H9 (cell line): Measurements from ENCODE around the gene AMPH. TPM values are rescaled to one million over a fixed set of nuclear protein-coding genes. Genes with fewer than 3 reads are reported as not detected.

ENCODE experiments used
- DNase-seq: peaks from one replicate; pipeline ENCODE4 v3.0.0-alpha.2; 2017
- H2AFZ ChIP-seq: one replicate; pipeline ENCODE4 v1.6.1; 2013; ENCODE audit warnings: mild to moderate bottlenecking, low read length, control low read depth, moderate library complexity
- H2AK5ac ChIP-seq: 2 replicates; pipeline ENCODE4 v1.6.1; 2013; ENCODE audit warnings: low read length, control low read depth, mixed read lengths; ENCODE audit not compliant: insufficient read length
- H2BK120ac ChIP-seq: one replicate; pipeline ENCODE4 v1.6.1; 2013; ENCODE audit warnings: low read depth, mild to moderate bottlenecking, low read length, control low read depth, inconsistent platforms; ENCODE audit not compliant: poor library complexity, severe bottlenecking
- H2BK12ac ChIP-seq: 2 replicates; pipeline ENCODE4 v1.6.1; 2013; ENCODE audit warnings: low read length, control low read depth, mixed read lengths, low read depth; ENCODE audit not compliant: insufficient read length
- H2BK15ac ChIP-seq: 2 replicates; pipeline ENCODE4 v1.6.1; 2013; ENCODE audit warnings: low read depth, low read length, control low read depth
- H2BK20ac ChIP-seq: one replicate; pipeline ENCODE4 v1.6.1; 2013; ENCODE audit warnings: low read depth, mild to moderate bottlenecking, low read length, control low read depth, inconsistent platforms; ENCODE audit not compliant: poor library complexity, severe bottlenecking
- H2BK5ac ChIP-seq: 2 replicates; pipeline ENCODE4 v1.6.1; 2013; ENCODE audit warnings: low read length, control low read depth, mixed read lengths; ENCODE audit not compliant: insufficient read length
- H3K14ac ChIP-seq: 2 replicates; pipeline ENCODE4 v1.6.1; 2013; ENCODE audit warnings: low read length, control low read depth; ENCODE audit not compliant: insufficient read depth
- H3K18ac ChIP-seq: 2 replicates; pipeline ENCODE4 v1.6.1; 2013; ENCODE audit warnings: low read depth, mild to moderate bottlenecking, mixed read lengths, low read length, control low read depth; ENCODE audit not compliant: insufficient read length
- H3K23ac ChIP-seq: 2 replicates; pipeline ENCODE4 v1.6.1; 2013; ENCODE audit warnings: low read length, control low read depth, mixed read lengths, low read depth; ENCODE audit not compliant: insufficient read length
- H3K23me2 ChIP-seq: 2 replicates; pipeline ENCODE4 v1.6.1; 2013; ENCODE audit warnings: low read depth, mild to moderate bottlenecking, mixed read lengths, low read length, control low read depth; ENCODE audit not compliant: insufficient read length, poor library complexity, severe bottlenecking
- H3K27ac ChIP-seq: 2 replicates; pipeline ENCODE4 v1.5.1; 2013; ENCODE audit warnings: low read length, control low read depth, mixed read lengths, low read depth; ENCODE audit not compliant: insufficient read length
- H3K27me3 ChIP-seq: 2 replicates; pipeline ENCODE4 v1.6.1; 2013; ENCODE audit warnings: low read length, control low read depth, inconsistent platforms; ENCODE audit not compliant: insufficient read depth
- H3K4ac ChIP-seq: 2 replicates; pipeline ENCODE4 v1.6.1; 2013; ENCODE audit warnings: low read depth, mild to moderate bottlenecking, control low read depth, inconsistent platforms, low read length, moderate library complexity
- H3K4me1 ChIP-seq: 2 replicates; pipeline ENCODE4 v1.6.1; 2013; ENCODE audit warnings: low read length, control low read depth, inconsistent platforms; ENCODE audit not compliant: insufficient read depth
- H3K4me2 ChIP-seq: 2 replicates; pipeline ENCODE4 v1.6.1; 2013; ENCODE audit warnings: low read length, control low read depth, mixed read lengths; ENCODE audit not compliant: insufficient read length, insufficient read depth
- H3K56ac ChIP-seq: 2 replicates; pipeline ENCODE4 v1.6.1; 2013; ENCODE audit warnings: low read depth, mild to moderate bottlenecking, mixed read lengths, low read length, control low read depth; ENCODE audit not compliant: insufficient read length
- H3K79me1 ChIP-seq: 2 replicates; pipeline ENCODE4 v1.6.1; 2013; ENCODE audit warnings: low read depth, mild to moderate bottlenecking, moderate library complexity, low read length, control low read depth, inconsistent platforms; ENCODE audit not compliant: insufficient read depth, poor library complexity, severe bottlenecking
- H3K79me2 ChIP-seq: 2 replicates; pipeline ENCODE4 v1.6.1; 2013; ENCODE audit warnings: low read length, control low read depth, inconsistent platforms; ENCODE audit not compliant: insufficient read depth
- H3K9ac ChIP-seq: 2 replicates; pipeline ENCODE4 v1.6.1; 2013; ENCODE audit warnings: low read length, control low read depth, mixed read lengths; ENCODE audit not compliant: insufficient read length; ENCODE audit errors: extremely low read depth
- H3K9me3 ChIP-seq: one replicate; pipeline ENCODE4 v1.6.1; 2013; ENCODE audit warnings: low read depth, low read length, inconsistent platforms; ENCODE audit not compliant: control insufficient read depth
- H3T11ph ChIP-seq: one replicate; pipeline ENCODE4 v1.6.1; 2013; ENCODE audit warnings: mild to moderate bottlenecking, low read length, control low read depth, inconsistent platforms
- H4K20me1 ChIP-seq: one replicate; pipeline ENCODE4 v1.6.1; 2013; ENCODE audit not compliant: control insufficient read depth, insufficient read length, insufficient read depth
- H4K5ac ChIP-seq: 2 replicates; pipeline ENCODE4 v1.6.1; 2013; ENCODE audit warnings: low read depth, mild to moderate bottlenecking, mixed read lengths, low read length, control low read depth; ENCODE audit not compliant: insufficient read length
- H4K8ac ChIP-seq: replicated peaks from 2 replicates; pipeline ENCODE4 v1.6.1; 2013; ENCODE audit warnings: low read length, control low read depth, mixed read lengths, low read depth; ENCODE audit not compliant: insufficient read length
- H4K91ac ChIP-seq: 2 replicates; pipeline ENCODE4 v1.6.1; 2013; ENCODE audit warnings: low read depth, mild to moderate bottlenecking, moderate library complexity, mixed read lengths, low read length, control low read depth; ENCODE audit not compliant: insufficient read length
- H3K27ac Mint-ChIP-seq, 3 experiments: 2 replicates in 2 of 3; 3 replicates in 1 of 3; pipeline ENCODE4 v1.8.0; 2020 to 2021; ENCODE audit warnings: mixed read lengths in 3 of 3, mild to moderate bottlenecking in 1 of 3, moderate library complexity in 1 of 3
- H3K27me3 Mint-ChIP-seq: 2 replicates; pipeline ENCODE4 v1.8.0; 2021; ENCODE audit warnings: low read depth, mild to moderate bottlenecking, moderate library complexity, mixed read lengths
- H3K36me3 Mint-ChIP-seq, 3 experiments: 2 replicates in 2 of 3; 3 replicates in 1 of 3; pipeline ENCODE4 v1.8.0; 2020 to 2021; ENCODE audit warnings: low read depth in 3 of 3, mixed read lengths in 3 of 3; ENCODE audit not compliant: insufficient read depth in 1 of 3
- H3K4me1 Mint-ChIP-seq, 2 experiments: 2 replicates each; pipeline ENCODE4 v1.8.0; 2020; ENCODE audit warnings: mixed read lengths in 2 of 2
- H3K4me3 Mint-ChIP-seq, 2 experiments: 2 replicates in 1 of 2; 3 replicates in 1 of 2; pipeline ENCODE4 v1.8.0; 2020 to 2021; ENCODE audit warnings: mild to moderate bottlenecking in 2 of 2, mixed read lengths in 2 of 2, moderate library complexity in 1 of 2
- H3K9me3 Mint-ChIP-seq, 2 experiments: 2 replicates in 1 of 2; 3 replicates in 1 of 2; pipeline ENCODE4 v1.8.0; 2020; ENCODE audit warnings: mild to moderate bottlenecking in 2 of 2, mixed read lengths in 2 of 2, moderate library complexity in 1 of 2
- CTCF ChIP-seq: fragments of 200-600 bp; sonication (generic); conservative IDR thresholded peaks from 3 replicates; pipeline ENCODE4 v1.8.0; 2021; ENCODE audit warnings: antibody characterized with exemption, mild to moderate bottlenecking
- WGBS: extraction: QIAGEN DNeasy Blood & Tissue Kit; methylation state at CpG from one replicate; pipeline ENCODE4 v1.1.7; 2013; ENCODE audit warnings: missing lambda C conversion rate, low lambda C conversion rate, mixed read lengths; ENCODE audit not compliant: insufficient read length; ENCODE audit errors: extremely low coverage; 5-methylcytosine and 5-hydroxymethylcytosine counted together
- total RNA-seq: library from RNA; stranded (reverse); gene quantifications from 2 replicates; pipeline ENCODE4 v1.2.1, GENCODE V29; 2021

AMPH gene
- total RNA-seq, 1 experiment from 2014 or later = 4.8 TPM

- Histone ChIP-seq H2AFZ (no peak overlapping the region), H3K4me1 (no peaks in the 10 kb centered on the region), H2BK12ac (no peak overlapping the region), H3K4me2 (no peak overlapping the region), H3K27me3 (no peaks in the 10 kb centered on the region), H3K23me2 (no peaks in the 10 kb centered on the region), H3K56ac (no peak overlapping the region), H3K14ac (no peak overlapping the region), H3K27ac (no peak overlapping the region), H2BK20ac (no peak overlapping the region), H2BK15ac (no peak overlapping the region), H3T11ph (no peak overlapping the region), H2BK120ac (no peak overlapping the region), H3K23ac (no peak overlapping the region), H2BK5ac (no peak overlapping the region), H4K91ac (no peak overlapping the region), H4K8ac (no peak overlapping the region), H3K4ac (no peak overlapping the region), H3K18ac (no peak overlapping the region), H2AK5ac (no peak overlapping the region), H4K5ac (no peak overlapping the region), H3K79me2 (no peaks in the 10 kb centered on the region), H3K9ac (no peak overlapping the region), H3K9me3 (no peaks in the 10 kb centered on the region), H4K20me1 (no peaks in the 10 kb centered on the region), H3K79me1 (no peaks in the 10 kb centered on the region)
- no peak overlapping the region for H3K27ac Mint-ChIP-seq
- WGBS = no CpG with 5 or more reads among the region's 1 CpG
- H3K4me1 Mint-ChIP-seq = no peaks in the 10 kb centered on the region
- no peaks in the 10 kb centered on the region for H3K9me3 Mint-ChIP-seq
- no peaks in the 10 kb centered on the region for H3K27me3 Mint-ChIP-seq
- no peak overlapping the region for H3K4me3 Mint-ChIP-seq
- H3K36me3 Mint-ChIP-seq = no peaks in the 10 kb centered on the region
- TF ChIP-seq CTCF = no peak
- no peak for DNase-seq
Measured at GRCh38 chr7:38477333-38477732, 153.8 kb downstream of the AMPH start.
